CD14-positive monocyte (primary cell): ENCODE data around the gene TM6SF1. TPM values are rescaled to one million over a fixed set of nuclear protein-coding genes. Genes with fewer than 3 reads are reported as not detected.
"Not testable (repeated sequence)": the region's sequence is repeated elsewhere in the genome, so short reads cannot be mapped to it uniquely, and the experiment has no call there.

ENCODE experiments used
- DNase-seq, 3 donors: peaks; one replicate each; pipeline ENCODE4 v3.0.0-alpha.2; 2011 to 2022
- H2AFZ ChIP-seq: 2 replicates; pipeline ENCODE4 v1.6.0; 2012; ENCODE audit warnings: mild to moderate bottlenecking, low read depth, low read length, inconsistent platforms; ENCODE audit not compliant: insufficient read depth, poor library complexity, severe bottlenecking
- H3K27ac ChIP-seq, 2 donors: 1 replicate in 1 of 2; 2 replicates in 1 of 2; pipeline ENCODE4 v1.5.1; 2012 to 2013; ENCODE audit warnings: low read length in 2 of 2, control low read depth in 1 of 2, inconsistent platforms in 1 of 2, low read depth in 1 of 2, mild to moderate bottlenecking in 1 of 2
- H3K27me3 ChIP-seq, 2 donors: one replicate each; pipeline versions ENCODE4 v1.6.0 to v1.6.1; 2011 to 2013; ENCODE audit warnings: low read length in 2 of 2; ENCODE audit not compliant: control insufficient read depth in 2 of 2, insufficient read depth in 2 of 2
- H3K36me3 ChIP-seq, 2 donors: replicated peaks in 1 of 2; 1 replicate in 1 of 2; 2 replicates in 1 of 2; pipeline versions ENCODE4 v1.5.1 to v1.6.1; 2012 to 2013; ENCODE audit warnings: low read length in 2 of 2, control low read depth in 1 of 2, inconsistent platforms in 1 of 2, mild to moderate bottlenecking in 1 of 2; ENCODE audit not compliant: insufficient read depth in 2 of 2, control insufficient read depth in 1 of 2
- H3K4me1 ChIP-seq, 2 donors: 1 replicate in 1 of 2; 2 replicates in 1 of 2; pipeline versions ENCODE4 v1.5.1 to v1.6.1; 2012 to 2013; ENCODE audit warnings: low read length in 2 of 2, control low read depth in 1 of 2, inconsistent platforms in 1 of 2, mild to moderate bottlenecking in 1 of 2, moderate library complexity in 1 of 2; ENCODE audit not compliant: insufficient read depth in 2 of 2, control insufficient read depth in 1 of 2
- H3K4me2 ChIP-seq: replicated peaks from 2 replicates; pipeline ENCODE3; 2012; ENCODE audit warnings: low read length, moderate library complexity, mild to moderate bottlenecking; ENCODE audit not compliant: poor library complexity, severe bottlenecking; ENCODE audit errors: extremely low read depth
- H3K4me3 ChIP-seq, 3 experiments: fragments of 200-600 bp in 1 of 3; sonication (generic) in 1 of 3; replicated peaks in 1 of 3; 1 replicate in 2 of 3; 2 replicates in 1 of 3; pipeline ENCODE4 v1.5.1; 2011 to 2013; ENCODE audit warnings: low read length in 3 of 3, mild to moderate bottlenecking in 3 of 3, control low read depth in 2 of 3, low read depth in 2 of 3, inconsistent platforms in 1 of 3, moderate library complexity in 1 of 3
- H3K79me2 ChIP-seq: 2 replicates; pipeline ENCODE4 v1.6.0; 2012; ENCODE audit warnings: mild to moderate bottlenecking, control low read depth, inconsistent platforms, low read length, moderate library complexity; ENCODE audit not compliant: insufficient read depth
- H3K9ac ChIP-seq: 2 replicates; pipeline ENCODE4 v1.6.0; 2017; ENCODE audit warnings: low read length, mild to moderate bottlenecking; ENCODE audit not compliant: insufficient read depth, poor library complexity, severe bottlenecking
- H3K9me3 ChIP-seq, 2 donors: replicated peaks in 1 of 2; 1 replicate in 1 of 2; 2 replicates in 1 of 2; pipeline versions ENCODE4 v1.5.1 to v1.6.1; 2012 to 2013; ENCODE audit warnings: low read length in 2 of 2, control low read depth in 1 of 2; ENCODE audit not compliant: control insufficient read depth in 1 of 2, insufficient read depth in 1 of 2
- H4K20me1 ChIP-seq: 2 replicates; pipeline ENCODE4 v1.6.0; 2012; ENCODE audit warnings: mild to moderate bottlenecking, low read length, control low read depth, moderate library complexity; ENCODE audit not compliant: insufficient read depth
- H3K27ac Mint-ChIP-seq, 7 donors: one replicate each; pipeline ENCODE4 v1.8.0; 2020; ENCODE audit warnings: mild to moderate bottlenecking in 7 of 7, mixed read lengths in 7 of 7, moderate library complexity in 6 of 7, inconsistent platforms in 2 of 7
- H3K27me3 Mint-ChIP-seq, 3 donors: one replicate each; pipeline ENCODE4 v1.8.0; 2021 to 2022; ENCODE audit warnings: low read depth in 3 of 3, mild to moderate bottlenecking in 3 of 3, mixed read lengths in 3 of 3, moderate library complexity in 3 of 3, inconsistent platforms in 1 of 3
- H3K36me3 Mint-ChIP-seq, 2 donors: one replicate each; pipeline ENCODE4 v1.8.0; 2020; ENCODE audit warnings: mixed read lengths in 2 of 2, inconsistent platforms in 1 of 2, mild to moderate bottlenecking in 1 of 2
- H3K4me1 Mint-ChIP-seq: one replicate; pipeline ENCODE4 v1.8.0; 2020; ENCODE audit warnings: mild to moderate bottlenecking, mixed read lengths
- H3K4me3 Mint-ChIP-seq, 2 donors: one replicate each; pipeline ENCODE4 v1.8.0; 2020; ENCODE audit warnings: mild to moderate bottlenecking in 2 of 2, mixed read lengths in 2 of 2, moderate library complexity in 1 of 2
- H3K9me3 Mint-ChIP-seq, 7 donors: one replicate each; pipeline ENCODE4 v1.8.0; 2020 to 2022; ENCODE audit warnings: mixed read lengths in 7 of 7, mild to moderate bottlenecking in 6 of 7, moderate library complexity in 6 of 7, inconsistent platforms in 2 of 7
- WGBS: methylation state at CpG from one replicate; pipeline ENCODE4 v1.1.5; 2013; ENCODE audit warnings: missing lambda C conversion rate; ENCODE audit not compliant: insufficient coverage; 5-methylcytosine and 5-hydroxymethylcytosine counted together
- intact Hi-C, 2 donors: fragments of 100-400 bp; cut with micrococcal nuclease; formaldehyde crosslinking; loops; one replicate each; pipeline versions ENCODE4 v1.15.0 to v1.15.1; 2023
- polyA plus RNA-seq, 3 donors: library from polyadenylated mRNA; depleted of rRNA in 1 of 3; unstranded in 2 of 3; stranded (reverse) in 1 of 3; fragments of 300-500 nt in 2 of 3; fragments of >200 nt in 1 of 3; fragmentation: Illumina TruSeq in 2 of 3; gene quantifications; 1 replicate in 2 of 3; 2 replicates in 1 of 3; pipeline ENCODE4 v1.2.3, GENCODE V29; 2012 to 2021
- TF ChIP-seq, protein P1 (sequence below): fragments of 200-600 bp; IDR thresholded peaks from one replicate; pipeline ENCODE4 v1.8.0; 2022; ENCODE audit warnings: antibody characterized with exemption, mild to moderate bottlenecking

Gene TM6SF1
- polyA plus RNA-seq, 3 donors, result 21.3 to 46.0 (median 35.4) TPM

DNA sequence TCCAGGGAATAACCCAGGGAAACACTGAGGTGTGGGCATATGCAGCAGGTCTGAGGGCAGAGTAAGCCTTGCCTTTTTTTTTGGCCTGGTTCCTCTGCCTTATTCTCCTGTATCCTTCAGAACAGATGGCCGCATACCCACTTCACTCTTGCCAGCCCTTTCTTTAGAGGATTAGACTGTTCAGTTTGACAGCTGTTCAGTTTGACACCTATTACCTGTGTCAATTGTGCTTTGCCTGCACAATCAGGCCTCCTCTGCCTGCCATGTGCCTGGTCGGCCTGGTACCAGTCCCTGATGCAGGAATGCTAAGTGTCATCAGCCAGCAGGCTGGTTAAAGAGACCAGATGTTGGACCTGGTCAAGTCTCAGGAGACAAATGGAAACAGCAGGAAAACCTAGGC lies 22.3 kb downstream of the TM6SF1 start:
- Mint-ChIP-seq H3K36me3 (peaks cover 64 to 76% of the 10 kb centered on the region in 2 donors), H3K9me3 (no peaks in the 10 kb centered on the region), H3K27ac (peak overlapping the region in 3 of 7 donors; percentile 6 to 55 (median 35)), H3K4me3 (no peak overlapping the region), H3K4me1 (no peaks in the 10 kb centered on the region), H3K27me3 (peaks cover 0 to 5% (median 0%) of the 10 kb centered on the region in 3 donors)
- H3K9me3 ChIP-seq, result no peaks in the 10 kb centered on the region
- no peak for DNase-seq
- no peak overlapping the region for H3K4me3 ChIP-seq
- H3K27me3 ChIP-seq, result no peaks in the 10 kb centered on the region
- H3K27ac ChIP-seq, result no peak overlapping the region
- 100% methylated on average over 1 of the region's 2 CpGs for WGBS
- H3K4me1 ChIP-seq, result no peaks in the 10 kb centered on the region
- no peak overlapping the region for H2AFZ ChIP-seq
- TF ChIP-seq, protein P1, sequence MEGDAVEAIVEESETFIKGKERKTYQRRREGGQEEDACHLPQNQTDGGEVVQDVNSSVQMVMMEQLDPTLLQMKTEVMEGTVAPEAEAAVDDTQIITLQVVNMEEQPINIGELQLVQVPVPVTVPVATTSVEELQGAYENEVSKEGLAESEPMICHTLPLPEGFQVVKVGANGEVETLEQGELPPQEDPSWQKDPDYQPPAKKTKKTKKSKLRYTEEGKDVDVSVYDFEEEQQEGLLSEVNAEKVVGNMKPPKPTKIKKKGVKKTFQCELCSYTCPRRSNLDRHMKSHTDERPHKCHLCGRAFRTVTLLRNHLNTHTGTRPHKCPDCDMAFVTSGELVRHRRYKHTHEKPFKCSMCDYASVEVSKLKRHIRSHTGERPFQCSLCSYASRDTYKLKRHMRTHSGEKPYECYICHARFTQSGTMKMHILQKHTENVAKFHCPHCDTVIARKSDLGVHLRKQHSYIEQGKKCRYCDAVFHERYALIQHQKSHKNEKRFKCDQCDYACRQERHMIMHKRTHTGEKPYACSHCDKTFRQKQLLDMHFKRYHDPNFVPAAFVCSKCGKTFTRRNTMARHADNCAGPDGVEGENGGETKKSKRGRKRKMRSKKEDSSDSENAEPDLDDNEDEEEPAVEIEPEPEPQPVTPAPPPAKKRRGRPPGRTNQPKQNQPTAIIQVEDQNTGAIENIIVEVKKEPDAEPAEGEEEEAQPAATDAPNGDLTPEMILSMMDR, result no peak
- H3K9ac ChIP-seq, result no peak overlapping the region
- H3K4me2 ChIP-seq, result no peak overlapping the region
- no peaks in the 10 kb centered on the region for H4K20me1 ChIP-seq
- H3K79me2 ChIP-seq, result no peaks in the 10 kb centered on the region
- intact Hi-C loops, result no loop called here
- H3K36me3 ChIP-seq, result peaks cover 41 to 91% of the 10 kb centered on the region in 2 donors

DNA sequence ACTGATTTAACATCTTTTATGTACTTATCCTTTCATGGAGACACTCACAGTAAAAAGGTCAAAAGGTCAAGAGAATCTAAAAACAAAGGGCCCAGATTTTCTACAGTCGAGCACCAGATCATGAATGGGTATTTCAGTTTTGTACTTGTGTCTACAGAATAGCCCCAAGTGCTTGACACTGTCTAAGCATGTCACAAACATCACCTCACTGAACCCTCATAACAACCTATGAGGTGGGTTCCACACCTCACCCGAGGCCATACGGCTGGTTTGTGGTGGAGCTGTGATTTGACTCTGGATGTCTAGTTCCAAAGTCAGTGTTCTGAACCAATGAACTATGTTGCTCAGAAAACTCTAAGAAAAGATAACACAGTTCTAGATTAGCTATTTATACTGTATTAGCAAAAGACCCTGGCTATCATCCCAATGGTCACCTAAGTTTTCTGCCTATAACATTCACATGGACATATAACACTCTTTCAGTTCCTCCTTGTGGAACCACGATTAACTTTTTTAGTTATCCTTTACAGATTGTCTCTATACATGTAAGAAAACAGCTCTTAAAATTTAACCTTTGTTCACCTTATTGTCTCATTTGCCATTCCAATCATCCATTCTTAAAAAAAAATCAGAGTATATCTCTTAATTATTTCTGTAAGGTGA lies 25.5 kb downstream of the TM6SF1 start:
- Histone ChIP-seq H3K4me2 (no peak overlapping the region), H3K4me3 (no peak overlapping the region), H3K4me1 (no peaks in the 10 kb centered on the region), H3K36me3 (peaks cover 47 to 89% of the 10 kb centered on the region in 2 donors), H2AFZ (no peak overlapping the region), H3K79me2 (no peaks in the 10 kb centered on the region), H3K27me3 (no peaks in the 10 kb centered on the region), H3K27ac (no peak overlapping the region), H4K20me1 (no peaks in the 10 kb centered on the region), H3K9ac (no peak overlapping the region), H3K9me3 (no peaks in the 10 kb centered on the region)
- DNase-seq, result no peak
- H3K27me3 Mint-ChIP-seq, result peaks cover 0 to 5% (median 0%) of the 10 kb centered on the region in 3 donors
- intact Hi-C loops, result no loop called here
- peaks cover 70 to 76% of the 10 kb centered on the region in 2 donors for H3K36me3 Mint-ChIP-seq
- no peaks in the 10 kb centered on the region for H3K9me3 Mint-ChIP-seq
- TF ChIP-seq, protein P1, result no peak
- no peak overlapping the region for H3K27ac Mint-ChIP-seq
- H3K4me3 Mint-ChIP-seq, result no peak overlapping the region
- WGBS, result 40% methylated on average over 1 of the region's 4 CpGs
- no peaks in the 10 kb centered on the region for H3K4me1 Mint-ChIP-seq

DNA sequence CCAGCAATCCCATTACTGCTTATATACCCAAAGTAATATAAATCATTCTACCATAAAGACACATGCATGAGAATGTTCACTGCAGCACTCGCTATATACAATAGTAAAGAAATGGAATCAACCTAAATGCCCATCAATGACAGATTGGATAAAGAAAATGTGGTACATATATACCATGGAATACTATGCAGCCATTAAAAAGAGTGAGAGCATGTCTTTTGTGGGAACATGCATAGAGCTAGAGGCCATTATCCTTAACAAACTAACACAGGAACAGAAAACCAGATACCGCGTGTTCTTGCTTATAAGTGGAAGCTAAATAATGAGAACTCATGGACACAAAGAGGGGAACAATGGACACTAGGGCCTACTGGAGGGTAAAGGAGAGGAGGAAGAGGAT lies 34.7 kb downstream of the TM6SF1 start:
- intact Hi-C loops, result not testable (repeated sequence)

More for the DNA sequence above, 34.7 kb downstream of the TM6SF1 start:
- H3K27me3 Mint-ChIP-seq, H3K4me2 ChIP-seq, H3K9me3 ChIP-seq, H3K27me3 ChIP-seq, H4K20me1 ChIP-seq, DNase-seq, H3K27ac ChIP-seq, H3K27ac Mint-ChIP-seq, H2AFZ ChIP-seq, H3K9ac ChIP-seq, H3K4me3 Mint-ChIP-seq, H3K4me1 ChIP-seq, H3K4me1 Mint-ChIP-seq, H3K9me3 Mint-ChIP-seq, H3K79me2 ChIP-seq, H3K4me3 ChIP-seq, H3K36me3 Mint-ChIP-seq: not testable (repeated sequence)
- no CpG with 5 or more reads among the region's 3 CpGs for WGBS
- H3K36me3 ChIP-seq, result peaks cover 3 to 17% of the 10 kb centered on the region in 2 donors
